Measurements from ENCODE around the gene CREB5. TPM values are rescaled to one million over a fixed set of nuclear protein-coding genes. Genes with fewer than 3 reads are reported as not detected.

CREB5 gene
- total and polyA plus RNA-seq, 2 of the 8 experiments (the other 6 are each of a cell fraction or from before 2014, with no cell fraction given), result 2.4 to 2.7 TPM

GRCh38 chr7:28524978-28525377 is 112.7 kb downstream of the CREB5 start (continued):
- TF ChIP-seq SRF (IDR thresholded peaks at IDR 0.05; ENCODE audit: low read depth, low read length) (no peak), RBBP5 (IDR thresholded peaks at IDR 0.05; ENCODE audit: borderline replicate concordance, low read depth, low read length) (no peak), GABPA (IDR thresholded peaks at IDR 0.05; ENCODE audit: borderline replicate concordance, insufficient read depth, low read length) (no peak)
